HG02763 (cell line): ENCODE data around the gene ASB16.
"Not testable (repeated sequence)": the region's sequence is repeated elsewhere in the genome, so short reads cannot be mapped to it uniquely, and the experiment has no call there.

ENCODE experiments used
- ATAC-seq: cut with Tn5 transposase; IDR thresholded peaks from one replicate; pipeline ENCODE4 v1.9.1; 2021; ENCODE audit warnings: mild to moderate bottlenecking, moderate library complexity; ENCODE audit not compliant: unreplicated experiment

The ASB16 gene

DNA sequence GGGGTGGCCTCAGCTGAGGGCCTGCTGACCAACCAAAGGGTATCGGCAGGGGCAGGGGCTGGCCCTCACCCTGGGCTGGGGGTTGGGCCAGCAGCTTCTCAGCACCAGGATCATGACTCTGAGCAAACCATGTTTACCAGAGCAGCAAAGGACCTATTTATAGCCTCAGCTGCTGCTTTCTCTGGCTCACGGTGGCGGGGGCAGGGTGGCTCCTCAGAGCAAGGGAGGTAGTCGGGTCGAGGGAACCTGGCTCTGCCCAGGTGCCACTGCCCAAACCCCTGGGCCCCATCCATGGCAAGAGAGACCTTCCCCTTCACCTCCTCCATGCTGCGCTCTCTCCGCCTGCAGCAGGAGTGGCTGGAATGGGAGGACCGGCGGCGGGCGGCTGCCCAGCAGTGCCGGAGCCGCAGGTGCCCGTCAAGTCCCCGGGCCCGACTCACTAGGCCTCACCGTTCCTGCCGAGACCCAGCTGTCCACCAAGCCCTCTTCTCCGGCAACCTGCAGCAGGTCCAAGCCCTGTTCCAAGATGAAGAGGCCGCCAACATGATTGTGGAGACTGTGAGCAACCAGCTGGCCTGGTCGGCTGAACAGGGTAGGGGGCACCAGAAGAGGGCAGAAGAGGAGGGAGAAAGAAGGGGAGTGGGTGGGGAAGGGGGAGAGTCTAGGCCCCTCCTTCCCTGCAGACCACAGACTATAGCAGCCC lies at the start of gene ASB16:
Gene ASB16, plus strand, starts transcription at position 206 of the 703 bp plus-strand sequence. Its CDS starts 86 bp downstream, at position 292.
- ATAC-seq, result no peak

GRCh38 chr17:44120851-44121605 lies 49.5 kb upstream of the ASB16 start:
- ATAC-seq, result no peak

DNA sequence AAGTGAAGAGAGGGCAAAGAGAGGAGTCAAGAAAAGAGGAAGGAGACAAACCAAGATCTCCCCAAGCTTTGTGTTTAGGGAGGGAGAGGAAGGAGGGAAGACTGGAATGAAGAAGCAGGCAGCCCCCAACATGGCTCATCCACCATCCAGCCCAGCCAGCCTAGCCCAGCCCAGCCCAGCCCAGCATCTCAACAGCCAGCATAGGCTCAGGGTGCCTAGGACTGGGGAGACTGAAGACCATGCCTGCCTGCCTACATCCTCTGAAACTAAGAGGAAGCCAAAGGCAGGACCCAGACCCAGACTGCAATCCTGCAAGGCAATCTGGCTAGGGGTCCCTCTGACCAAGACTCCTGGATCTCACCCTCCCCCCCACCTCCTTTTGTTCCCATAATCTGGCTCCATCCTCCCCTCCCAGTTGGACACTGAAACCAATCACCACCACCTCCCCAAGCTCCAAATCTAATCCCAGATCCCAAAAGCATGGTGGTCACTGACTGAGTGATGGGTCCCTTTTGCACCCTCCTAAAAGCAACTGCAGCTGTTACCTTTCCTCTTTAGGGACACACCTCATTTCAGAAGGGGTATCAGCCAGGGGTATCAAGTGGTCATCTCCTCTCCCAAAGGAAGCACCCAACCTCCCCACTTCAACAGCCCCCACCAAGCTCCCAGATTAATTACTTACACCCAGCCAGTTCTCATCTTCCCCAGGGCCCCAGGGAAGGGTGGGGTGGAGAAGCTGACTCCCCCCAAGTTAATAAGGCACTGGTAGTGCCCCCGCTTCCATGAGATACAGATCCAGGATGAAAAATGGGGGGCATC lies 48.3 kb upstream of the ASB16 start:
- ATAC-seq, result no peak

DNA sequence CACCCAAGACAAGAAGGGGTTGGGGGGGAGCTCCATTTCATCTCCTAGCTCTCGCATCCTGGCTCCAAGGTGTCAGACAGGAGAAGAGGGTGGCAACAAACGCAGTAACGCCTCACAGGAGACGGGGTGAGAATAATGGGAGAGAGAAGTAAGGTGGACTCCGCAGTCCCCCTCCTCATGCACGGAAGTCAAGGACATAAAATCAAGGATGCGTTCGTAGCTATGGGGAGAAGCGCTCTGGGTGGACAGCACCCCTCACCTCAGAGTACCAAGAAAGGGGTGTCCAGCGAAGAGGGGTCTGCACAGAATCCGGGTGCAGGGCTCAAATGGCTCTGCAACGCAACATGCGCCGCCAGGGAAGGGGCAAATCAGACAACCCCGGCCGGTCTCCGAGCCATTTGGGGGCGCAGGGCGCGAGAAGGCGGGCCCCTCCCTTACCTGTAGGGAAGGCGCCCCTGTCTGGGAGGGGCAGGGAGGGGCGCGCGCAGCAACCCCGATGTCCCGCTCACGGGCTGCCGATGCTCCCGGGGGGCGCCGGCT lies 47.6 kb upstream of the ASB16 start:
- ATAC-seq, result peak; percentile 24

DNA sequence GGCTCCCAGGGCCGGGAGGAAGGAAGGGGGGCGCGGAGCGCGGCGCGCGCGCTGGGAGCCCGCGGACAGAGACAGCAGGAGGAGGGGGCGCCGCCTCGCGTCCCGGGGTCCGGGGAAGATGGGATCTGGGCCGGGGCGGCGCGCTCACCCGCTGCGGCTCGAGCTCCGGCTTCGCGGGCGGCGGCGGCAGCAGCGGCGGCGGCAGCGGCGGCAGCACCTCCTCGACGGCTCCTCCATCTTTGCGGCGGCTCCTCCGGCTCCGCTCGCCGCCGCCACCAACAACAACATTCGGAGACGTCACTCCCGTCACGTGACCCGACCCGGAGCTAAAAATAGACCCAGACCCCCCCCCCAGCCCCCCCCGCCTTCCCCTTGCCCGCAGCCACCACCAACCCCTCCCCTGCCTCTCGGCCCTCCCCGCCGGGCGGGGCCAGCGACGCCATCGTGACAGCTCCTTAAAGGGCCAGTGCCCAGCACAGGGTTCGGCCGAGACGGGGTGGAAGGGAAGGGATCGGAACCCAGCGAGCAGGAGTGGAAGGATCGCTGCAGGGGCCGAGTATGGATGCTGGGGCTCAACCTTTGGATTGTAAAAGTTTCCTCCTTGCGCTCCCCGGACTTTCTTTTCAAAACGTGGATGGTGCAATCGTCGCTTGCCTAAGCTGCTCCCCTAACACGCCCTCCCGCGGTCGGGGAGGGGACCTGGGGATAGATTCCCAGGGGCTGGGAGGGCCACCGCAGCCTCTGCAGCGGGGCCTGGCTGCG lies 47.0 kb upstream of the ASB16 start, which contains the start of gene HDAC5:
Gene HDAC5, minus strand, starts transcription at position 286 of the 762 bp plus-strand sequence. CDS start 6,126 bp downstream, outside the sequence.
- peak; percentile 92 for ATAC-seq

DNA sequence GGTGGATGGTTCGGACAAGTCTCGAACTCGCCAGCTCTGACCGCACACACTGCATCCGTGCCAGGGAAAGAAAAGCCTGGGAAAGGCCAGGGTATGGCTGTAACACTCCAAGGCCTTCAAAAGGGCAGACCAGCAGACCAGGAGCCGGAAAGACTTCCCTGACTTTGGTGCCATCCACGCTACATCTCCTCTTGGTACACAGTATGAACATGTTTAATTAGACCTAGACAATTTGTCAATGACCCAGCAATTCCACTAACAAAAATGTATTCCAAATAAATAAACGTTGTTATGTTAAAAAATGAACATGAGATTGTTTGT lies 46.4 kb upstream of the ASB16 start:
- ATAC-seq, result no peak

- no peak for ATAC-seq
Observed at GRCh38 chr17:44128383-44128782, 42.1 kb upstream of the ASB16 start.

- no peak for ATAC-seq
Observed at GRCh38 chr17:44130693-44131349, 39.7 kb upstream of the ASB16 start.

- ATAC-seq, result not testable (repeated sequence)
Observed at GRCh38 chr17:44131372-44131771, 39.1 kb upstream of the ASB16 start.

DNA sequence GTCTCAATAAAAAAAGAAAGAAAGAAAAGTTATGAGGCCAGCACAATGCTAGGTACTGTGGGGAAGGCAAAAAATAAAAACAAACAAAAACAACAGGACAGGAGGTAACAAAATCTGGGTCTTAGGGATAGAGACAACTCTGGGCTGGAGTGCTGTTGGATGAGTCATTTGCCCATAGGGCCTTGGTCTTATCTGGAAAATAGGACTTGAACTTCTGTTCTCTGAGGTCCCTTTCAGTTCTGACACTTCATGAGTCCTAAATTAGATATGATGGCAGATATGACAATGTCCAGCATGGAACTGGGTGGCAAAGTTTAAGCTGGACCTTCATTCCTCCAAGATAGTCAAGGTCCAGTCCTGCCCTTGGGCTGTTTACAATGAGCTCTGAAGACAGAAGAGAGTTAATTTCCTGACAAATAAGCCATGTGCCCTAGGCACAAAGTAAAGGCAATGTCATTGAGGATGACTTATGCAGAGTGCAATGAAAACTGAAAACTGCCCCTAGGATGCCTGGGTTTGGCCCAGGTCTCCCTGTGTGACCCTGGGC lies 38.2 kb upstream of the ASB16 start:
- no peak for ATAC-seq

GRCh38 chr17:44133918-44134476 lies 36.5 kb upstream of the ASB16 start:
- no peak for ATAC-seq

GRCh38 chr17:44134752-44135568 lies 35.5 kb upstream of the ASB16 start:
- ATAC-seq, result no peak

- ATAC-seq, result no peak
Observed at GRCh38 chr17:44137891-44138709, 32.4 kb upstream of the ASB16 start.

- ATAC-seq, result not testable (repeated sequence)
Observed at GRCh38 chr17:44143921-44144320, 26.6 kb upstream of the ASB16 start.

GRCh38 chr17:44144966-44145739 lies 25.4 kb upstream of the ASB16 start:
- no peak for ATAC-seq

DNA sequence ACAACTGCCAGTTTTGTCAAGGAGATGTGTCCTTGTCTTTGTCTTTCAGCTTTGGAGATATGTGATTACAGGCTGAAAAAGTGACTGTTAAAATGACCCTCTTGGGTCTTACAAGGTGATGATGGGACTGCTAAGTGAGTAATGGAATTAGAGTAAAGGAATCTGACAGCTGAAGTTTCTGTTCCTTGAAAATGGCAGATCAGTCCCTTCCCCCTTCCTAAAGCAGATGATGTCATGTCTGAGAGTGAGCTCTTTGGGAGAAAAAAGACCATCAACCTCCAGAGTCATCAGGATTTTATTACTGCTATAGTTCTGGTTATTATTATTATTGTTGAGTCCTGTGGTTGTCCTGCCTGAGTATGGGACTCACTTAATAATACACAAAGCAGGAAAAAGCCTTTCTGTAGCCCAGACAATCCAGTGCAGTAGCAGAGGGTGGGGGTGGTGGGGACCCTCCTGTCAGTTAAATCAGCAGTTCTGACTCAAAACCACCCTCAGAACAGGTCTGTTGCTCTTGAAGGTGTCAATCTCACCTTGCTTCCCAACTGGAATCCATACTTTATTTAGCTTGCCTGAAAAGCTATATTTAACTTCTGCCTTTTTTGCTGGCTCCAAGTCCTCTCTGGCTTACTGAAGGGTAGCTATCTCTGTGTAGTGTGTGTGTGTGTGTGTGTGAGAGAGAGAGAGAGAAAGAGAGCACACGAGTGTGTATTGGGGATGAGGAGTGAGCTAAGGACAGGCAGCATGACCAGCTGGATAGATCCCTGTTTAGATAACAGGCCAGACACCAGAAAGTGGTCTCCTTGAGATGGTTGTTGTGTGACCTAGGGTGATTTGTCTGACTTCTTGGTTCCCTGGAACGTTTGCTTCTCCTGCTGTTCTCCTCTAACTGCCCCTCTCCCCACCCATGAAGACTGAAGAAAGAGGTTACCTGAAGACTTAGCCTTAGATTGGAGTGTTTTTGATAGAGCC lies 23.8 kb upstream of the ASB16 start:
- ATAC-seq, result no peak
